Kidney (tissue), 14 donors: ENCODE data around the gene COIL. TPM values are rescaled to one million over a fixed set of nuclear protein-coding genes. Genes with fewer than 3 reads are reported as not detected.

Experiments used
- DNase-seq, 5 donors: peaks; one replicate each; pipeline ENCODE4 v3.0.0-alpha.2; 2013 to 2020
- FAIRE-seq: peaks from 2 replicates; lab custom pipeline; 2012; peaks lifted over from hg19 to GRCh38; lab: Jason Lieb, UNC
- H3K27ac ChIP-seq, 2 donors: one replicate each; pipeline ENCODE4 v1.7.0; 2013; ENCODE audit warnings: low read depth in 2 of 2, low read length in 2 of 2, inconsistent platforms in 1 of 2
- H3K27me3 ChIP-seq: one replicate; pipeline ENCODE4 v1.7.1; 2013; ENCODE audit warnings: low read length, inconsistent platforms; ENCODE audit not compliant: control insufficient read depth, insufficient read depth
- H3K36me3 ChIP-seq, 3 donors: one replicate each; pipeline versions ENCODE4 v1.7.0 to v1.7.1; 2013; ENCODE audit warnings: low read length in 3 of 3, control low read depth in 1 of 3, inconsistent platforms in 1 of 3; ENCODE audit not compliant: insufficient read depth in 3 of 3, control insufficient read depth in 2 of 3
- H3K4me1 ChIP-seq, 3 donors: one replicate each; pipeline versions ENCODE4 v1.7.0 to v1.7.1; 2013; ENCODE audit warnings: low read length in 3 of 3, inconsistent platforms in 1 of 3, low read depth in 1 of 3; ENCODE audit not compliant: control insufficient read depth in 2 of 3, insufficient read depth in 2 of 3
- H3K4me3 ChIP-seq, 3 donors: one replicate each; pipeline versions ENCODE4 v1.7.0 to v1.8.1; 2013; ENCODE audit warnings: low read length in 3 of 3, control low read depth in 1 of 3, inconsistent platforms in 1 of 3
- H3K9ac ChIP-seq, 3 donors: one replicate each; pipeline versions ENCODE4 v1.7.0 to v1.7.1; 2013; ENCODE audit warnings: low read length in 3 of 3, control low read depth in 1 of 3, inconsistent platforms in 1 of 3
- H3K9me3 ChIP-seq, 3 donors: one replicate each; pipeline versions ENCODE4 v1.7.0 to v1.7.1; 2013; ENCODE audit warnings: low read length in 3 of 3, control low read depth in 1 of 3, inconsistent platforms in 1 of 3; ENCODE audit not compliant: control insufficient read depth in 2 of 3, insufficient read depth in 1 of 3
- intact Hi-C: fragments of 100-400 bp; cut with DNase I; formaldehyde crosslinking; loops from one replicate; pipeline ENCODE4 v1.11.1; 2022
- polyA plus RNA-seq: library from polyadenylated mRNA; stranded (reverse); fragments of 350-450 nt; fragmentation: Illumina TruSeq; extraction: RNeasy Lipid Tissue Mini Kit (QIAGEN cat#74804); gene quantifications from one replicate; pipeline ENCODE4 v1.2.3, GENCODE V29; 2014; ENCODE audit warnings: low read depth, low replicate concordance; ENCODE audit not compliant: insufficient read depth
- total RNA-seq: library from RNA; stranded (reverse); fragmentation: NEBNext Ultra II Directional; extraction: Animal tissue kit (Norgen Biotek cat#: 25700); gene quantifications from one replicate; pipeline ENCODE4 v1.2.1, GENCODE V29; 2021
- TF ChIP-seq, protein P1 (sequence below): IDR thresholded peaks from 3 replicates; pipeline ENCODE4 v1.5.1; 2012; ENCODE audit warnings: mild to moderate bottlenecking, moderate library complexity, borderline replicate concordance; ENCODE audit not compliant: insufficient read depth; ENCODE audit errors: extremely low read depth
- donor health status: control.
- donor health status: control.
- donor health status: control.
- donor health status: control.
- donor health status: control.
- donor health status: DM: yes; HTN: yes; CAD: no.
- donor health status: Normal renal cell carcinoma (clear cell type).

COIL gene
- total and polyA plus RNA-seq, 2 donors from 2014 or later = 8.6 to 14.2 TPM

- intact Hi-C loops = no loop called here
- Histone ChIP-seq H3K9ac (no peak overlapping the region), H3K27ac (no peak overlapping the region), H3K36me3 (peaks cover 0 to 19% (median 11%) of the 10 kb centered on the region in 3 donors), H3K4me1 (no peaks in the 10 kb centered on the region), H3K27me3 (no peaks in the 10 kb centered on the region), H3K9me3 (no peaks in the 10 kb centered on the region), H3K4me3 (no peak overlapping the region)
- DNase-seq (no peak), FAIRE-seq (no peak)
- TF ChIP-seq, protein P1, sequence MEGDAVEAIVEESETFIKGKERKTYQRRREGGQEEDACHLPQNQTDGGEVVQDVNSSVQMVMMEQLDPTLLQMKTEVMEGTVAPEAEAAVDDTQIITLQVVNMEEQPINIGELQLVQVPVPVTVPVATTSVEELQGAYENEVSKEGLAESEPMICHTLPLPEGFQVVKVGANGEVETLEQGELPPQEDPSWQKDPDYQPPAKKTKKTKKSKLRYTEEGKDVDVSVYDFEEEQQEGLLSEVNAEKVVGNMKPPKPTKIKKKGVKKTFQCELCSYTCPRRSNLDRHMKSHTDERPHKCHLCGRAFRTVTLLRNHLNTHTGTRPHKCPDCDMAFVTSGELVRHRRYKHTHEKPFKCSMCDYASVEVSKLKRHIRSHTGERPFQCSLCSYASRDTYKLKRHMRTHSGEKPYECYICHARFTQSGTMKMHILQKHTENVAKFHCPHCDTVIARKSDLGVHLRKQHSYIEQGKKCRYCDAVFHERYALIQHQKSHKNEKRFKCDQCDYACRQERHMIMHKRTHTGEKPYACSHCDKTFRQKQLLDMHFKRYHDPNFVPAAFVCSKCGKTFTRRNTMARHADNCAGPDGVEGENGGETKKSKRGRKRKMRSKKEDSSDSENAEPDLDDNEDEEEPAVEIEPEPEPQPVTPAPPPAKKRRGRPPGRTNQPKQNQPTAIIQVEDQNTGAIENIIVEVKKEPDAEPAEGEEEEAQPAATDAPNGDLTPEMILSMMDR = no peak
Measured at GRCh38 chr17:56992364-56992763, 31.5 kb upstream of the COIL start.

DNA sequence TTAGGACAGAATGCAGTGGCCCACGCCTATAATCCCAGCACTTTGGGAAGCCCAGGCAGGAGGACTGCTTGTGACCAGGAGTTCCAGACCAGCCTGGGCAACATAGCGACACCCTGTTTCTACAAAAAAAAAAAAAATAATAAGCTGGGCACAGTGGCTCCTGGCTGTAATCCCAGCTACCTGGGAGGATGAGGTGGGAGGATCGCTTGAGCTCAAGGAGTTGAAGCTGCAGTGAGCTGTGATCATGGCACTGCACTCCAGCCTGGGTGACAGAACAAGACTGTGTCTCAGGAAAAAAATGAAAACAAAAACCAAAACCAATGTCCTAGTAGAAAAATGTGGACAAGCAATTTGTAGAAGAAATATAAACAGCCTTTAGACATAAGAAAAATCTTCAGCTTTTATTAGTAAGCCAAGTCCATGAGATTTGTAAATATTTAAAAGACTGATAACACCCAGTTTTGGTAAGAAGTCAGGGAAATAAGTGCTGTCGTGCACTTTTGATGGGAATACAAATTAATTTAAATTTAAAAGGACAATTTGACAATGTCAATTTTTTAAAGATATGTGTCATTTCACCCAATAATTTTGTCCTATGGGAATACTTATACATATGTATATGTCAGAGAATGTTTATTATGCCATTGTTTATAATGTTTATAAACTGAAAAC lies 28.2 kb upstream of the COIL start:
- DNase-seq = no peak
- no peak overlapping the region for H3K9ac ChIP-seq
- H3K4me3 ChIP-seq = no peak overlapping the region
- no peak overlapping the region for H3K27ac ChIP-seq
- intact Hi-C loops = no loop called here
- H3K4me1 ChIP-seq = no peaks in the 10 kb centered on the region
- FAIRE-seq = no peak
- H3K27me3 ChIP-seq = no peaks in the 10 kb centered on the region
- H3K36me3 ChIP-seq = peaks cover 0 to 15% (median 4%) of the 10 kb centered on the region in 3 donors
- H3K9me3 ChIP-seq = no peaks in the 10 kb centered on the region
- TF ChIP-seq, protein P1 = no peak

GRCh38 chr17:56987283-56987834 lies 26.5 kb upstream of the COIL start:
- no peak for FAIRE-seq
- TF ChIP-seq, protein P1 = no peak
- H3K9ac ChIP-seq = no peak overlapping the region
- H3K27me3 ChIP-seq = no peaks in the 10 kb centered on the region
- no peaks in the 10 kb centered on the region for H3K4me1 ChIP-seq
- no peak for DNase-seq
- H3K36me3 ChIP-seq = peaks cover 0 to 14% (median 4%) of the 10 kb centered on the region in 3 donors
- H3K4me3 ChIP-seq = no peak overlapping the region
- H3K27ac ChIP-seq = no peak overlapping the region
- H3K9me3 ChIP-seq = no peaks in the 10 kb centered on the region
- intact Hi-C loops = no loop called here
